ENCODE measurements around the gene NEK6. TPM values are rescaled to one million over a fixed set of nuclear protein-coding genes. Genes with fewer than 3 reads are reported as not detected.
"Not testable (repeated sequence)": the region's sequence is repeated elsewhere in the genome, so short reads cannot be mapped to it uniquely, and the experiment has no call there.

NEK6 gene
- total RNA-seq, 6 experiments from 2014 or later: 61.6 to 128 (median 67.5) TPM

GRCh38 chr9:124248066-124248465, 9.7 kb upstream of the NEK6 start:
- Histone ChIP-seq H3K27me3 (no peaks in the 10 kb centered on the region), H3K4me1 (no peaks in the 10 kb centered on the region), H3K36me3 (no peaks in the 10 kb centered on the region), H3K9me3 (no peaks in the 10 kb centered on the region), H3K27ac (no peak overlapping the region), H3K4me3 (no peak overlapping the region)
- TF ChIP-seq POLR2A (IDR thresholded peaks at IDR 0.05) (no peak), CTCF (IDR thresholded peaks at IDR 0.05) (no peak)
- DNase-seq (peak in 1 of 3 donors; percentile 49), ATAC-seq (no peak)
- intact Hi-C loops (cut with DNase I): no loop called here
- no CpG with 5 or more reads among the region's 3 CpGs for WGBS (ENCODE audit: insufficient coverage, low coverage, low lambda C conversion rate, missing lambda C conversion rate)

GRCh38 chr9:124248960-124249359, 8.8 kb upstream of the NEK6 start:
- intact Hi-C loops (cut with DNase I): no loop called here
- DNase-seq: peak in 1 of 3 donors; percentile 35
- H3K4me1 ChIP-seq: no peaks in the 10 kb centered on the region
- no peaks in the 10 kb centered on the region for H3K36me3 ChIP-seq
- no peak overlapping the region for H3K4me3 ChIP-seq
- H3K27ac ChIP-seq: no peak overlapping the region
- H3K27me3 ChIP-seq: no peaks in the 10 kb centered on the region
- TF ChIP-seq CTCF (IDR thresholded peaks at IDR 0.05): no peak
- no peak for TF ChIP-seq POLR2A (IDR thresholded peaks at IDR 0.05)
- H3K9me3 ChIP-seq: no peaks in the 10 kb centered on the region
- ATAC-seq: no peak
- 100% methylated on average over 2 of the region's 4 CpGs for WGBS (ENCODE audit: insufficient coverage, low coverage, low lambda C conversion rate, missing lambda C conversion rate)

- TF ChIP-seq POLR2A (IDR thresholded peaks at IDR 0.05) (no peak), CTCF (IDR thresholded peaks at IDR 0.05) (no peak)
- H3K27me3 ChIP-seq: no peaks in the 10 kb centered on the region
- H3K9me3 ChIP-seq: no peaks in the 10 kb centered on the region
- H3K4me3 ChIP-seq: no peak overlapping the region
- intact Hi-C loops (cut with DNase I): no loop called here
- peak in 1 of 3 donors; percentile 7 for DNase-seq
- no peaks in the 10 kb centered on the region for H3K36me3 ChIP-seq
- ATAC-seq: no peak
- H3K4me1 ChIP-seq: no peaks in the 10 kb centered on the region
- 53% methylated on average over 2 of the region's 4 CpGs for WGBS (ENCODE audit: insufficient coverage, low coverage, low lambda C conversion rate, missing lambda C conversion rate)
- no peak overlapping the region for H3K27ac ChIP-seq
These were observed 6.5 kb upstream of the NEK6 start for GRCh38 chr9:124251204-124251603.

GRCh38 chr9:124251605-124252378, 6.0 kb upstream of the NEK6 start:
- Histone ChIP-seq H3K9me3 (no peaks in the 10 kb centered on the region), H3K27ac (no peak overlapping the region), H3K27me3 (no peaks in the 10 kb centered on the region), H3K4me3 (no peak overlapping the region), H3K4me1 (no peaks in the 10 kb centered on the region), H3K36me3 (no peaks in the 10 kb centered on the region)
- 72% methylated on average over 13 of the region's 16 CpGs for WGBS (ENCODE audit: insufficient coverage, low coverage, low lambda C conversion rate, missing lambda C conversion rate)
- ATAC-seq: peak; percentile 32 to 66 (median 56)
- intact Hi-C loops (cut with DNase I): no loop called here
- TF ChIP-seq POLR2A (IDR thresholded peaks at IDR 0.05) (no peak), CTCF (IDR thresholded peaks at IDR 0.05) (no peak)
- no peak for DNase-seq

GRCh38 chr9:124252878-124253277, 4.9 kb upstream of the NEK6 start:
- H3K9me3 ChIP-seq; H3K4me3 ChIP-seq; H3K27me3 ChIP-seq; DNase-seq; H3K36me3 ChIP-seq; H3K27ac ChIP-seq; intact Hi-C loops (cut with DNase I); H3K4me1 ChIP-seq; ATAC-seq: not testable (repeated sequence)
- 82% methylated on average over 8 of the region's 8 CpGs for WGBS (ENCODE audit: insufficient coverage, low coverage, low lambda C conversion rate, missing lambda C conversion rate)
